WTC11 (cell line): Measurements from ENCODE around the gene CASKIN1. TPM values are rescaled to one million over a fixed set of nuclear protein-coding genes. Genes with fewer than 3 reads are reported as not detected.

Source experiments
- ATAC-seq: fragments of 200-7000 bp; cut with Tn5 transposase; 2 replicates; pipeline ENCODE4 v1.10.0; 2021; ENCODE audit warnings: mild to moderate bottlenecking, moderate library complexity
- CTCF ChIA-PET: fragments of 300-600 bp; sonication (Branson Sonifier 250); formaldehyde crosslinking; loops from one replicate; lab custom pipeline; 2021; ENCODE audit warnings: antibody characterized with exemption; lab: Charles Lee
- POLR2A ChIA-PET: fragments of 350-600 bp; sonication (Branson Sonifier 250); formaldehyde crosslinking; loops from one replicate; lab custom pipeline; 2021; ENCODE audit warnings: antibody characterized with exemption; lab: Charles Lee
- DNase-seq: peaks from one replicate; pipeline ENCODE4 v3.0.0; 2021; ENCODE audit warnings: low spot score
- H3K27ac Mint-ChIP-seq: 2 replicates; pipeline ENCODE4 v1.8.0; 2021; ENCODE audit warnings: mixed read lengths
- H3K27me3 Mint-ChIP-seq: 2 replicates; pipeline ENCODE4 v1.8.0; 2021; ENCODE audit warnings: low read depth, mild to moderate bottlenecking, moderate library complexity, mixed read lengths
- H3K36me3 Mint-ChIP-seq: 2 replicates; pipeline ENCODE4 v1.8.0; 2021; ENCODE audit warnings: mixed read lengths
- H3K4me1 Mint-ChIP-seq: 2 replicates; pipeline ENCODE4 v1.8.0; 2022; ENCODE audit warnings: mixed read lengths
- H3K4me3 Mint-ChIP-seq: 2 replicates; pipeline ENCODE4 v1.8.0; 2021; ENCODE audit warnings: mild to moderate bottlenecking, moderate library complexity, mixed read lengths
- H3K9me3 Mint-ChIP-seq: 2 replicates; pipeline ENCODE4 v1.8.0; 2021; ENCODE audit warnings: mixed read lengths
- ATF1 ChIP-seq: sonication (generic); formaldehyde crosslinking; IDR thresholded peaks from 2 replicates; pipeline ENCODE4 v1.8.1; 2023; ENCODE audit warnings: mild to moderate bottlenecking, moderate library complexity, missing genetic modification reagents
- ATF3 ChIP-seq: sonication (generic); formaldehyde crosslinking; conservative IDR thresholded peaks from 2 replicates; pipeline ENCODE4 v1.8.1; 2022; ENCODE audit warnings: mild to moderate bottlenecking, missing genetic modification reagents
- CTCF ChIP-seq: fragments of 200-600 bp; IDR thresholded peaks from 2 replicates; pipeline ENCODE4 v1.8.0; 2022; ENCODE audit warnings: antibody characterized with exemption
- E2F4 ChIP-seq: sonication (generic); formaldehyde crosslinking; IDR thresholded peaks from 2 replicates; pipeline ENCODE4 v1.8.1; 2022; ENCODE audit warnings: low read depth, mild to moderate bottlenecking, moderate library complexity, missing genetic modification reagents, borderline replicate concordance
- ELF4 ChIP-seq: sonication (generic); formaldehyde crosslinking; IDR thresholded peaks from 2 replicates; pipeline ENCODE4 v1.8.1; 2022; ENCODE audit warnings: low read depth, mild to moderate bottlenecking, moderate library complexity, missing genetic modification reagents
- EMX1 ChIP-seq: fragments of 250-450 bp; sonication (Bioruptor Pico); IDR thresholded peaks from 2 replicates; pipeline ENCODE4 v1.8.0; 2021; ENCODE audit warnings: mild to moderate bottlenecking
- FOXJ3 ChIP-seq: sonication (generic); formaldehyde crosslinking; IDR thresholded peaks from 2 replicates; pipeline ENCODE4 v1.9.0; 2021; ENCODE audit warnings: missing genetic modification reagents, mild to moderate bottlenecking, borderline replicate concordance
- IRF2 ChIP-seq: sonication (generic); formaldehyde crosslinking; IDR thresholded peaks from 2 replicates; pipeline ENCODE4 v1.8.0; 2022; ENCODE audit warnings: low read depth, missing genetic modification reagents, borderline replicate concordance
- JUN ChIP-seq: sonication (generic); formaldehyde crosslinking; IDR thresholded peaks from 2 replicates; pipeline ENCODE4 v1.8.0; 2023; ENCODE audit warnings: mild to moderate bottlenecking, missing genetic modification reagents
- NFATC4 ChIP-seq: fragments of 250-450 bp; sonication (Bioruptor Pico); IDR thresholded peaks from 2 replicates; pipeline ENCODE4 v1.9.0; 2021; ENCODE audit warnings: mild to moderate bottlenecking
- NFE2L1 ChIP-seq: sonication (generic); formaldehyde crosslinking; IDR thresholded peaks from 2 replicates; pipeline ENCODE4 v1.8.1; 2023; ENCODE audit warnings: missing genetic modification reagents
- RELA ChIP-seq: sonication (generic); formaldehyde crosslinking; IDR thresholded peaks from 2 replicates; pipeline ENCODE4 v1.8.1; 2022; ENCODE audit warnings: missing genetic modification reagents, mild to moderate bottlenecking, borderline replicate concordance
- RORB ChIP-seq: fragments of 250-450 bp; sonication (Bioruptor Pico); IDR thresholded peaks from 2 replicates; pipeline ENCODE4 v1.9.0; 2021; ENCODE audit warnings: mild to moderate bottlenecking
- SMAD3 ChIP-seq: sonication (generic); formaldehyde crosslinking; IDR thresholded peaks from 2 replicates; pipeline ENCODE4 v1.8.0; 2022; ENCODE audit warnings: missing genetic modification reagents, mild to moderate bottlenecking, borderline replicate concordance
- TP53 ChIP-seq: sonication (generic); formaldehyde crosslinking; IDR thresholded peaks from 2 replicates; pipeline ENCODE4 v1.8.1; 2023; ENCODE audit warnings: mild to moderate bottlenecking, missing genetic modification reagents
- ZBTB21 ChIP-seq: sonication (generic); formaldehyde crosslinking; IDR thresholded peaks from 2 replicates; pipeline ENCODE4 v1.8.1; 2023; ENCODE audit warnings: mild to moderate bottlenecking, missing genetic modification reagents, borderline replicate concordance
- ZNF121 ChIP-seq: sonication (generic); formaldehyde crosslinking; IDR thresholded peaks from 2 replicates; pipeline ENCODE4 v1.8.0; 2023; ENCODE audit warnings: missing genetic modification reagents
- ZNF263 ChIP-seq: sonication (generic); formaldehyde crosslinking; IDR thresholded peaks from 2 replicates; pipeline ENCODE4 v1.8.1; 2022; ENCODE audit warnings: low read depth, mild to moderate bottlenecking, moderate library complexity, missing genetic modification reagents
- ZNF416 ChIP-seq: fragments of 250-450 bp; sonication (Bioruptor Pico); IDR thresholded peaks from 2 replicates; pipeline ENCODE4 v1.9.0; 2021; ENCODE audit warnings: mild to moderate bottlenecking, inconsistent platforms
- ZNF423 ChIP-seq: fragments of 250-450 bp; sonication (Bioruptor Pico); IDR thresholded peaks from 2 replicates; pipeline ENCODE4 v2.1.2; 2022; ENCODE audit warnings: mild to moderate bottlenecking, moderate library complexity
- total RNA-seq: library from RNA; stranded (reverse); gene quantifications from 3 replicates; pipeline ENCODE4 v1.2.3, GENCODE V29; 2021

CASKIN1 gene
- total RNA-seq, 1 experiment from 2014 or later = 9.4 TPM

- TF ChIP-seq ZNF416 (CRISPR knock-in tag) (peak; percentile 43; the same call in 1 of the 2 replicates), ZNF263 (no peak), ZNF121 (peak; percentile 82), RELA (CRISPR knock-in tag) (0 out of 2 replicates have a peak, but pooled peaks have one; percentile 50), ZNF423 (CRISPR knock-in tag) (peak; percentile 82), EMX1 (CRISPR knock-in tag) (peak; percentile 79; the same call in 1 of the 2 replicates), IRF2 (no peak), NFATC4 (CRISPR knock-in tag) (peak; percentile 23; the same call in 1 of the 2 replicates), NFE2L1 (CRISPR knock-in tag) (no peak), ELF4 (CRISPR knock-in tag) (no peak)
Observed at GRCh38 chr16:2148714-2149629, 47.4 kb downstream of the CASKIN1 start (continued).

- no peaks in the 10 kb centered on the region for H3K9me3 Mint-ChIP-seq
- TF ChIP-seq RORB (CRISPR knock-in tag) (no peak), ZNF423 (CRISPR knock-in tag) (peak; percentile 97), TP53 (CRISPR knock-in tag) (0 out of 2 replicates have a peak, but pooled peaks have one; percentile 33), NFE2L1 (CRISPR knock-in tag) (no peak), ATF1 (0 out of 2 replicates have a peak, but pooled peaks have one; percentile 51), SMAD3 (0 out of 2 replicates have a peak, but pooled peaks have one; percentile 24), ZBTB21 (CRISPR knock-in tag) (0 out of 2 replicates have a peak, but pooled peaks have one; percentile 21)
- DNase-seq (peak; percentile 82), ATAC-seq (0 out of 2 replicates have a peak, but pooled peaks have one; percentile 0)
- POLR2A ChIA-PET = interaction anchor here (0.5 kb wide), 1 partner anchor 126 kb away, joined by 4 read pairs; no protein-coding TSS in a partner anchor
- H3K4me3 Mint-ChIP-seq = peak within 1 kb of the TSS; percentile 97
- peaks cover 36% of the 10 kb centered on the region for H3K27me3 Mint-ChIP-seq
- H3K4me1 Mint-ChIP-seq = peaks cover 28% of the 10 kb centered on the region
- peaks cover 13% of the 10 kb centered on the region for H3K36me3 Mint-ChIP-seq
- CTCF ChIA-PET = interaction anchor here (0.5 to 5.7 kb wide), 12 partner anchors 8 to 950 kb away, joined by 3 to 43 read pairs (median 4); partner anchors contain the start of gene PKD1
- no peak within 1 kb of the TSS for H3K27ac Mint-ChIP-seq
Observed at GRCh38 chr16:2147981-2148671, 48.3 kb downstream of the CASKIN1 start, which contains the start of gene RAB26. RAB26 (plus strand) TSS chr16:2148625; CDS start chr16:2148784, 159 bp downstream.

GRCh38 chr16:2147378-2147777 lies 49.0 kb downstream of the CASKIN1 start:
- H3K4me3 Mint-ChIP-seq = 0 out of 2 replicates have a peak overlapping the region, but pooled peaks have one; percentile 50
- DNase-seq (no peak), ATAC-seq (no peak)
- no peaks in the 10 kb centered on the region for H3K9me3 Mint-ChIP-seq
- H3K27ac Mint-ChIP-seq = no peak overlapping the region
- CTCF ChIA-PET = interaction anchor here (0.5 to 2.0 kb wide), 12 partner anchors 8 to 206 kb away, joined by 3 to 14 read pairs (median 4); partner anchors contain the start of genes PKD1 and TRAF7
- peaks cover 11% of the 10 kb centered on the region; the same call in 1 of the 2 replicates for H3K36me3 Mint-ChIP-seq
- POLR2A ChIA-PET = interaction anchor here (0.5 to 0.6 kb wide), 2 partner anchors 122 to 125 kb away, joined by 3 to 4 read pairs; no protein-coding TSS in a partner anchor
- TF ChIP-seq E2F4 (CRISPR knock-in tag) = 0 out of 2 replicates have a peak, but pooled peaks have one; percentile 27
- no peak for TF ChIP-seq FOXJ3 (CRISPR knock-in tag)
- H3K27me3 Mint-ChIP-seq = peaks cover 36% of the 10 kb centered on the region
- H3K4me1 Mint-ChIP-seq = peaks cover 27% of the 10 kb centered on the region

- H3K4me1 Mint-ChIP-seq = peaks cover 12% of the 10 kb centered on the region
- ChIA-PET POLR2A (interaction anchor here (1.3 kb wide), 1 partner anchor 9 kb away, joined by 3 read pairs; the partner anchor contains the start of gene TRAF7), CTCF (interaction anchor here (0.9 to 2.0 kb wide), 6 partner anchors 9 to 140 kb away, joined by 3 to 8 read pairs (median 4); partner anchors contain the start of gene TRAF7)
- no peaks in the 10 kb centered on the region for H3K9me3 Mint-ChIP-seq
- no peak overlapping the region for H3K27ac Mint-ChIP-seq
- ATAC-seq = no peak
- DNase-seq = no peak
- no peak for TF ChIP-seq NFE2L1 (CRISPR knock-in tag)
- no peak for TF ChIP-seq RORB (CRISPR knock-in tag)
- no peak for TF ChIP-seq JUN
- no peak for TF ChIP-seq CTCF
- no peak for TF ChIP-seq ATF3 (CRISPR knock-in tag)
- no peaks in the 10 kb centered on the region for H3K36me3 Mint-ChIP-seq
- H3K4me3 Mint-ChIP-seq = no peak overlapping the region
- peaks cover 39% of the 10 kb centered on the region for H3K27me3 Mint-ChIP-seq
Observed at GRCh38 chr16:2145843-2146242, 50.6 kb downstream of the CASKIN1 start.
